ENCODE results near the gene GPR55.
"Not testable (repeated sequence)": the region's sequence is repeated elsewhere in the genome, so short reads cannot be mapped to it uniquely, and the experiment has no call there.

The GPR55 gene

GRCh38 chr2:230924470-230925341 is at the start of gene GPR55:
GPR55 (minus strand) TSS chr2:230925242; CDS start chr2:230910962, 14,280 bp downstream.
- no peak for DNase-seq (ENCODE audit: low spot score)

GRCh38 chr2:230974096-230974913 is 49.3 kb upstream of the GPR55 start:
- DNase-seq (ENCODE audit: low spot score) = peak; percentile 81

- DNase-seq (ENCODE audit: low spot score) = no peak
Observed at GRCh38 chr2:230972046-230972445, 47.0 kb upstream of the GPR55 start.

- no peak for DNase-seq (ENCODE audit: low spot score)
Observed at GRCh38 chr2:230969659-230970015, 44.6 kb upstream of the GPR55 start.

GRCh38 chr2:230968921-230969658 is 44.0 kb upstream of the GPR55 start:
- DNase-seq (ENCODE audit: low spot score) = no peak

- not testable (repeated sequence) for DNase-seq (ENCODE audit: low spot score)
Observed at GRCh38 chr2:230968314-230968713, 43.3 kb upstream of the GPR55 start.

GRCh38 chr2:230967113-230967512 is 42.1 kb upstream of the GPR55 start:
- no peak for DNase-seq (ENCODE audit: low spot score)

- no peak for DNase-seq (ENCODE audit: low spot score)
Observed at GRCh38 chr2:230964136-230964730, 39.2 kb upstream of the GPR55 start.

- peak; percentile 20 for DNase-seq (ENCODE audit: low spot score)
Observed at GRCh38 chr2:230961091-230961491, 36.0 kb upstream of the GPR55 start.

- no peak for DNase-seq (ENCODE audit: low spot score)
Observed at GRCh38 chr2:230960026-230960425, 35.0 kb upstream of the GPR55 start.

- DNase-seq (ENCODE audit: low spot score) = no peak
Observed at GRCh38 chr2:230958820-230959756, 34.0 kb upstream of the GPR55 start.

- DNase-seq (ENCODE audit: low spot score) = no peak
Observed at GRCh38 chr2:230957756-230958391, 32.8 kb upstream of the GPR55 start.

GRCh38 chr2:230956827-230957755 is 32.0 kb upstream of the GPR55 start:
- peak; percentile 63 for DNase-seq (ENCODE audit: low spot score)

GRCh38 chr2:230955163-230955737 is 30.2 kb upstream of the GPR55 start:
- peak; percentile 2 for DNase-seq (ENCODE audit: low spot score)

GRCh38 chr2:230954746-230955145 is 29.7 kb upstream of the GPR55 start:
- DNase-seq (ENCODE audit: low spot score) = no peak

- peak; percentile 93 for DNase-seq (ENCODE audit: low spot score)
Observed at GRCh38 chr2:230953845-230954244, 28.8 kb upstream of the GPR55 start.

- no peak for DNase-seq (ENCODE audit: low spot score)
Observed at GRCh38 chr2:230952226-230952956, 27.3 kb upstream of the GPR55 start.

- DNase-seq (ENCODE audit: low spot score) = no peak
Observed at GRCh38 chr2:230951396-230951795, 26.4 kb upstream of the GPR55 start.
